NCI-H446 treated with DMSO at 0.1 percent for 48 hours (cell line): Measurements from ENCODE around the gene IRF2BPL.

ENCODE experiments used
- DNase-seq: peaks from one replicate; lab custom pipeline; 2025; lab: John Stamatoyannopoulos, UW

The IRF2BPL gene

DNA sequence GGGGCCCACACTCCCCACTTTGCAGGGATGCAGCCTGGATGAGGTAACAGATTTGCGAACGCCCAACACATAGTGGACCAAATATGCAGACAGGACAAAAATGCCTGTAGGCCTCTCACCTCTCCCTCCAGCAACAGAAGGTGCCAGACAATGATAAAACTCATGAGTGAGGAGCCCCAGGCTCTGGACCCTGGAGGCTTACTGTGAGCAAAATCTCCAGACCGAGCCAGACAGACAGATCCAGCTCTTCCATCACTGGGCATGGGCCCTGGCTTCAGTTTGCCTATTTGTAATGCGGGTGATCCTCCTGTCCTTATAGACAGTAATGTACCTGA is 42.3 kb downstream of the IRF2BPL start:
- no peak for DNase-seq

DNA sequence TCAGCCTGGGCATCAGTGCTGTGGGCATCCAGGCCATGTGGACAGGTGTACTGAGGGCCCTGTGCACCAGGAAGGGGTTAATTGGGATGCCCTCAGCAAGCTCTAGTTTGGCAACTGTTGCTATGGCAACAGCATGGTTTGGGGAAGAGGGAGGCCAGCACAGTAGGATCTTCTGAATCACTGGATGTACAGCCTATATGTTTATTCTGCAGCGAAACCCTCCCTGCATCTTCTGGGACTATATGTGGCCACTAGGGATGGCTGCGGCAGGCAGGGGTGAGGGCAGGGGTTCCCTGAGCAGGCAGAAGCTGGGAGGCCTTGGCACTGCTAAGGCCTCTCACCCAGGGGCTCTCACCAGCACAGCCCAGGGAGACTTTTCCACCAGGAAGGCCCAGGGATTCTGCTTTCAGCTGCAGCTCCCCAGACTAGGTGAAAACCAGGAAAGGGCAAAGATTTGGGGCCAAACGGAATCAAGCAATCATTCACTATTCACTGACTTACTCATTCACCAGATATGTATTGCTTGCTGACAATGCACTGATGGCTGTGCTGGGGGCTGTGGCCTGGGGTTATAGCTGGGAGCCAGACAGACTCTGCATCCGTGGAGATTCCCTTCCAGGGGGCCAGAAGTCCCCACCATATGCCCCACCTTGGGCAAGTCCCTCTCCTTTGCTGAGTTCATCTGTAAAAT is 42.8 kb downstream of the IRF2BPL start:
- DNase-seq: no peak

DNA sequence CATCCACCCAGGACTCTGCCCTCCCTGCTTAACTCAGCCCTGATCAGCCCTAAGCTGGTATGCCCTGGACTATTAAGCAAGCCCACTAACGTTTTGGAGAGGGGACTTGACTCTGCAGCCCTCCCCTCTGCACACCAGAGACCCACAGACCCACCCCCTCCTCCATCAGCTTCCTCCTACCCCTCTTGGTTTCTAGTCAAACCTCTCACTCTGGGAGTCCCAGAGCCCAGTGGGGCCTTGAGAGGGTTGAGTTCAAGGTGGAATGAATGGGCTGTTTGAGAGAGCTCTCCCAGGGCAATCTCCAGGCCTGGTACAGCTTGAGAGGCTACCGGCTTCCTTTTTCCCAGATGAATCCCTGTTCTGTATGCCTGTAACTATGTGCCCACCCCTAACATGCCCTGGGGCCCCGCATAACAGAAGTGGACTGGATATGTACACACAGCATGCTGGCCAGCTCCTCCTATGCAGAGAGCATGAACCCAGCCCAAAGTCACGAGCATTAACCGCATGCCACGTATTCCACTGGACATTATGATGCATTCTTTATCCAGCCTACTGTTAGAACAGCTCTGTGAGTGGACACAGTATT is 43.6 kb downstream of the IRF2BPL start:
- DNase-seq: no peak

DNA sequence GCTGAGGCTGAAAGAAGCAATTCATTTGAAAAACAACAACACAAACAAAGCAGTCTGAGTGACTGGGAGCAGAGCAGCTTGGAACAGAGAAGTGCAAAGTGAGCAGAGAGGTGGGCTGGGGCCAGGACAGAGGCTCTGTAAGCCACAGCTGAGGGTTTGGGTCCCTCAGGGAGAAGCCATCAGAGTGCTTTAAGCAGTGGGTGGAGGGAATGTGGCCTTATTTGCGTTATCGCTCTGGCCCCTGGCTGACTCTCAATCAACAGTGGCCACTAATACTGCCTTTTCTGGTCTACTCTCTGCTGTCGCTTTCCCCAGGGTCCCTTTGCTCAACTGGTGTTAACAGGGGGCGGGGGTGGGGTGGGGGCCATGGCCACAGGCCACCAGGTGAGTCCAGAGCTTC is 44.2 kb downstream of the IRF2BPL start:
- no peak for DNase-seq

DNA sequence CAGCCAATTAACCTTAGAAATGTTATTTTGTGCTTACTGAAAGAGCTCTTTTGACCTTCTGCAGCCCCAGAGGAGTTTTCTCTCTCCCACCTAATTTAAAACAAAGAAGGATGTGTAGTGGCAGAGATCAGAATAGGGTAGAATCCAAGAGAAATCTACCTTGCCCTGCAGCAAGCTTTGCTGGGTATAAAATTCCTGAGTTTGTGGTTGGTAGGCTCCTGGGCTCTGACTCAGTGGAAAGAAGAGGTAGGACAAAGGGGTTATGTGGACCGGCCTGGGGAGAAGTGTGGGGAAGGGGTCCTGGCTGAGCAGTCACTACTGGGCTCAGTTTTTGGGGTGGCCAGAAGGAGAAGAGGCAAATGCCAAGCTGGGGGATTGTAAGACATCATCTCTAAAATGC is 46.8 kb downstream of the IRF2BPL start:
- no peak for DNase-seq

DNA sequence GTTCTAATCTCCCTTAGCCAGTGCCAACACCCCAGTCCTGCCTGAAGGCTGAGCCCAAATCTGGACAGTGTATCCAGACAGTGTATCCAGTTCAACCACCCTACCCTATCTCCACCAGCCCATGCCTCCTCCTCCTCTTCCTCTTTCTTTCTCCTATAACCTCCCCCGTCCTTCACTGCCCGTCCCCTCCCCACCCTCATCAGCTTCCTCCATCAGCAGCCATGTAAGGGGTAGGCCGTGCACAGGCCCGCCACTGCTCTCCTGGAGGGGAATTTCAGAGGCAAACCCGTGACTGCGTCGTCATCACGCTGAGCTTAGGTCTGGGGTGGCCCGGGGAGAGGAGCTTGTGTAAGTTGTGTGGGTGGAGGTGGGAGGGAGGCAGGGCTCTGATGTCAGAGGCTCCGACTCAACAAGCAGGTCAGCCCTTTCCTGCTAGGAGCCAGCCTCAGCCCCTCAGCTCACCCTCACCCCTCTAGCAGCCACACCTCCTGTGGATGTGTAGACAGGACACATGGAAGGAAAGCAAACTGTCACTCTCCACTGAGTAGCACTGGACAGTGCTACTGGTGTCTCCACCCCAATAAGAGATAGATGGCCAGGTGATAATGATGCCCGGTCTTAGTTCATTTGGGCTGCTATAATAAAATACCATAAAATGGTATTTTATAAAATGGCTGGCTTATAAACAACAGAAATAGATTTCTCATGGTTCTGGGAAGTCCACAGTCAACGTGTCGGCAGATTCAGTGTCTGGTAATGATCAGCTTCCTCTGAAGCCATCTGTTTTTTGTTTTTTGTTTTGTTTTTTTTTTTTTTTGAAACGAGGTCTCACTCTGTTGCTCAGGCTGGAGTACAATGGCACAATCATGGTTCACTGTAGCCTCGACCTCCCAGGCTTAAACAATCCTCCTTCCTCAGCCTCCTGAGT is 50.5 kb downstream of the IRF2BPL start:
- no peak for DNase-seq

DNA sequence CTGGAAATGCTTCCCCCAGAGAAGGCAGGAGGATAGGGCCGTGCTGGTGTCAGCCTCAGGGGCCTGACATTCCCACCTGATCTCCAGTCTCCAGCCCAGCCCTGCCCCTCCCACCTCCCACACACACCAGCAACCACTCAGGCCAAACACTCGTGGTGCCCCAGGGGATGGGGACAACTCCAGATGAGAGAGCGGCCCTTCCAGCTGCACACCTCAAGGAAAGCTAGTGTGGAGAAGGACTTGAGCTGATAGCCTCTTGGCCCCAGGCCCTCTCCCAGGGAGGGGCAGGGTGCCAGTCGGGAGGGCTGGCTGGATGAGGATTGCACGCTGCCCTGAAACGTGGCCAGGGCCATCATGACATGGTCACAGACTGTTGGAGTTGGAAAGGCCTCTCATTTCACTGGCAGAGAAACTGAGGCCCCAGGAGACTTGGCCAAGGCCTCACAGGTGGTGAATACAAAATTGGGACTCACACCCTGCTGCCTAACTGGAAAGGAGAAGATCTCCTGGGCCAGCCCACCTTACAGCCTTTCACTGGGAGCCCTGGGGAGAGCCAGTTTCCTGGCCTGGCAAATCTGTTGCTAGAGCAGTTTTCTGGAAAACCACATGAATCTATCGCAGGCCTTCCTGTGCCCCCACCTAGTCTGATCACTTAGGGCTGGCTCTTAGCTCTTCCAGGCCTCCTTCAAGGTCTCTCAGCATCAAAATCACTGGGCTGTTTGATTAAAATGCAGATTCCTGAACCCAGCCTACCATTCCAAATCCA is 52.1 kb downstream of the IRF2BPL start:
- no peak for DNase-seq

DNA sequence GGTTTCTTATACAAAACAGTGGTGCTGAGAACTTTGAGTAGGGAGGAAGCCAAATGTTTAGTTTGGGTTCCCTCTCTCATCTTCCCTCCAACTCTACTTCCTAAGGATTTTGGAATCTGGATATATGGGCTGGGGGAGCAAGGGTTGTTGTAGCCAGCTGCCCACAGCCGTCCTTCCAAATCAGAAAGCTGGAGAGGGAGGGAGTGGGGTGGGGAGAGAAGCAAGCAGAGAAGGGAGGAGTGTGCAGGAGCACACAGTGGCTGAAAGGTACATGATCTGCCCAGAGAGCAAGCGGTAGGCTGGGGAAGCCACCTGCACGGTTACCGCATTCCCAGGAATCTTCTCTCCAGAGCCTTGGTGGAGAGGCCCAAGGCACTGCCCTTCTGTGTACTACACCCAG is 52.7 kb downstream of the IRF2BPL start:
- DNase-seq: no peak

DNA sequence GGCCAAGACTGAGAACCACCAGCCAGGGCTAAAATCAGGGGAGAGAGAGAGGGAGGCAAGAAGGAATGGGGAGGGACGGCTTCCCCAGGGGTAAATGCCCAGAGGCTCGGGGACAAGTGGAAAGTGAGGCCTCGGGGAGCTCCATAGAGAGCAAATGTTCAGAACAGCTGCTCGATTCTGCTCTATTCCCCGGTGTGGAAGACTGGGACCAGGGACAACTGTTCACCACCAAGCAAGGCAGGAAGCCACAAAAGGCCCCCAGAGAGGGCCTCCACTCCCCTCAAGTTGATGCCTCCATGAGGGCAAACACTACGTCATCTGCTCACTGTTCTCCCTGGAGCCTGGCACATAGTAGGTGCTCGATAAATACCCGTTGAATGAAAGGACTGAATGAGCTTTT is 53.5 kb downstream of the IRF2BPL start:
- no peak for DNase-seq
